ENCODE data around the gene SLITRK1.

DNA sequence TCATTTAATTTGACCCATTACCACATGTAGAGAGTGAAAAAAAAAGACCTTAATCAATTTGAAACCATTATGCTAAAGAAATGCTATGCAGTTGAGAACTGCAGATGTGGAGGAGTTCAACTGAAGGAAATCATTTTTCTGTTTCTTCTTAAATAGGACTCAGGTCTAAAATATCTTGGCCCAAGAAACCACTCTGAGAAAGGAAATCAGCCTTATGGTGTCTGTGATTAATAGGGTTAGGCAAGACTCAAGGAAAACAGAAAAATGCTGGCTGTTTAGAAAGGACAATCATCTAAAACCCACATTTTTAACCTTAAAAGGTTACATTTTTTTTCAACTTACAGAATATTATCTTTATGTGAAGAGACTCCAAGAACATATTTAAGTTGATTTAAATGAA, 1.9 kb upstream of the SLITRK1 start:
- TF ChIP-seq, protein P1, sequence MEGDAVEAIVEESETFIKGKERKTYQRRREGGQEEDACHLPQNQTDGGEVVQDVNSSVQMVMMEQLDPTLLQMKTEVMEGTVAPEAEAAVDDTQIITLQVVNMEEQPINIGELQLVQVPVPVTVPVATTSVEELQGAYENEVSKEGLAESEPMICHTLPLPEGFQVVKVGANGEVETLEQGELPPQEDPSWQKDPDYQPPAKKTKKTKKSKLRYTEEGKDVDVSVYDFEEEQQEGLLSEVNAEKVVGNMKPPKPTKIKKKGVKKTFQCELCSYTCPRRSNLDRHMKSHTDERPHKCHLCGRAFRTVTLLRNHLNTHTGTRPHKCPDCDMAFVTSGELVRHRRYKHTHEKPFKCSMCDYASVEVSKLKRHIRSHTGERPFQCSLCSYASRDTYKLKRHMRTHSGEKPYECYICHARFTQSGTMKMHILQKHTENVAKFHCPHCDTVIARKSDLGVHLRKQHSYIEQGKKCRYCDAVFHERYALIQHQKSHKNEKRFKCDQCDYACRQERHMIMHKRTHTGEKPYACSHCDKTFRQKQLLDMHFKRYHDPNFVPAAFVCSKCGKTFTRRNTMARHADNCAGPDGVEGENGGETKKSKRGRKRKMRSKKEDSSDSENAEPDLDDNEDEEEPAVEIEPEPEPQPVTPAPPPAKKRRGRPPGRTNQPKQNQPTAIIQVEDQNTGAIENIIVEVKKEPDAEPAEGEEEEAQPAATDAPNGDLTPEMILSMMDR (IDR thresholded peaks at IDR 0.05), result no peak
- no peak for TF ChIP-seq POLR2A (IDR thresholded peaks at IDR 0.05)
